Panc1 (cell line): ENCODE data around the gene TGM6.

Experiments
- POLR2AphosphoS5 ChIP-seq: IDR thresholded peaks from 2 replicates; pipeline ENCODE4 v1.6.1; 2012; ENCODE audit warnings: mild to moderate bottlenecking, low read depth, low read length, moderate library complexity
- REST ChIP-seq, 2 experiments: IDR thresholded peaks; 2 replicates each; pipeline ENCODE4 v1.6.1; 2011 to 2012; ENCODE audit warnings: low read depth in 2 of 2, control low read depth in 1 of 2, low read length in 1 of 2, mild to moderate bottlenecking in 1 of 2, moderate library complexity in 1 of 2; ENCODE audit not compliant: insufficient read depth in 1 of 2
- SIN3A ChIP-seq: IDR thresholded peaks from 2 replicates; pipeline ENCODE4 v1.6.1; 2012; ENCODE audit warnings: low read depth, mild to moderate bottlenecking, low read length, moderate library complexity, borderline replicate concordance; ENCODE audit not compliant: insufficient read depth
- TF ChIP-seq, protein P1 (sequence below): fragments of 450-650 bp; IDR thresholded peaks from 2 replicates; pipeline ENCODE4 v1.5.1; 2017; ENCODE audit warnings: mild to moderate bottlenecking

DNA sequence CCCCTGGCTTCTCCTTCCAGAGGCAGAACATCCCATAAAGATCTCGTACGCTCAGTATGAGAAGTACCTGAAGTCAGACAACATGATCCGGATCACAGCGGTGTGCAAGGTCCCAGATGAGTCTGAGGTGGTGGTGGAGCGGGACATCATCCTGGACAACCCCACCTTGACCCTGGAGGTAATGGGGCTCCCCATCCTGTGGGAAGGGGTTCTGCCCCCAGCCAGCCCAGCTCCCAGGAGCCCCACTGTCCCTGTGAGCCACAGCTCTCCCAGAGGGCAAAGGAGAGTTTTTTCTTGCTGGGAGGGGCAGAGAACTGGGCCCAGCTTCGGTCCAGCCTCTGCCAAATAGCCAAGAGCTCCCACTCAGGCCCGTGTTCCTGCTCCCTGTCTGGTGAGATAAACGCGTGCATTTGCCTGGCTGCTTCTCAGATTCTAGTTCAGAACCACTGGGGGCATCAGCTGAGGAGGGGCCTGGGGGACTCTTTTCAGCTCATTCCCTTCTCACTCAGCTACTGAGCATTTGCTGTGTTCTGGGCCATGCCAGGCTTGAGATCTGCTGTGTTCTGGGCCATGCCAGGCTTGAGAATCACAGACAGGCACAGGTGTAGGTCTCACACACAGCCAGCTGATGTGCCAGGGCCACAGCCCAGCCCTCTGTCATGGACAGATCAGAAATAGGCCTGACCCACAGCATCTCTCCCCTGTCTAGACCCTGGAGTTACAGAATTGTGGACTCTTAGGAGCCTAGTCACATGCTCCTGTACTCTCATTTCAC, 45.4 kb upstream of the TGM6 start:
- TF ChIP-seq, protein P1, sequence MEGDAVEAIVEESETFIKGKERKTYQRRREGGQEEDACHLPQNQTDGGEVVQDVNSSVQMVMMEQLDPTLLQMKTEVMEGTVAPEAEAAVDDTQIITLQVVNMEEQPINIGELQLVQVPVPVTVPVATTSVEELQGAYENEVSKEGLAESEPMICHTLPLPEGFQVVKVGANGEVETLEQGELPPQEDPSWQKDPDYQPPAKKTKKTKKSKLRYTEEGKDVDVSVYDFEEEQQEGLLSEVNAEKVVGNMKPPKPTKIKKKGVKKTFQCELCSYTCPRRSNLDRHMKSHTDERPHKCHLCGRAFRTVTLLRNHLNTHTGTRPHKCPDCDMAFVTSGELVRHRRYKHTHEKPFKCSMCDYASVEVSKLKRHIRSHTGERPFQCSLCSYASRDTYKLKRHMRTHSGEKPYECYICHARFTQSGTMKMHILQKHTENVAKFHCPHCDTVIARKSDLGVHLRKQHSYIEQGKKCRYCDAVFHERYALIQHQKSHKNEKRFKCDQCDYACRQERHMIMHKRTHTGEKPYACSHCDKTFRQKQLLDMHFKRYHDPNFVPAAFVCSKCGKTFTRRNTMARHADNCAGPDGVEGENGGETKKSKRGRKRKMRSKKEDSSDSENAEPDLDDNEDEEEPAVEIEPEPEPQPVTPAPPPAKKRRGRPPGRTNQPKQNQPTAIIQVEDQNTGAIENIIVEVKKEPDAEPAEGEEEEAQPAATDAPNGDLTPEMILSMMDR, result no peak
- TF ChIP-seq POLR2AphosphoS5 (no peak), SIN3A (no peak), REST (IDR thresholded peaks at IDR 0.05; ENCODE audit: insufficient read depth in 1 of 2, low read depth in 2 of 2, low read length in 1 of 2) (no peak)
